ENCODE data around the gene IFIT3.
"Not testable (repeated sequence)": the region's sequence is repeated elsewhere in the genome, so short reads cannot be mapped to it uniquely, and the experiment has no call there.

Gene IFIT3

GRCh38 chr10:89336241-89336640, 8.4 kb downstream of the IFIT3 start:
- no peak for DNase-seq

GRCh38 chr10:89337484-89337883, 9.7 kb downstream of the IFIT3 start:
- DNase-seq, result no peak

GRCh38 chr10:89338713-89339112, 10.9 kb downstream of the IFIT3 start:
- DNase-seq, result no peak

- no peak for DNase-seq
These were observed 12.1 kb downstream of the IFIT3 start for GRCh38 chr10:89339875-89340274.

GRCh38 chr10:89341649-89342048, 13.9 kb downstream of the IFIT3 start:
- DNase-seq, result no peak

GRCh38 chr10:89342206-89342958, 14.6 kb downstream of the IFIT3 start:
- no peak for DNase-seq

GRCh38 chr10:89343089-89343767, 15.4 kb downstream of the IFIT3 start:
- no peak for DNase-seq

GRCh38 chr10:89344156-89344555, 16.4 kb downstream of the IFIT3 start:
- DNase-seq, result no peak

- no peak for DNase-seq
These were observed 17.7 kb downstream of the IFIT3 start for GRCh38 chr10:89345367-89346000.

- peak in 1 of 2 experiments; percentile 17 for DNase-seq
These were observed 18.8 kb downstream of the IFIT3 start for GRCh38 chr10:89346405-89347254.

- DNase-seq, result no peak
These were observed 20.1 kb downstream of the IFIT3 start for GRCh38 chr10:89347701-89348457.

- no peak for DNase-seq
These were observed 20.7 kb downstream of the IFIT3 start for GRCh38 chr10:89348481-89348880.

GRCh38 chr10:89348975-89349374, 21.2 kb downstream of the IFIT3 start:
- DNase-seq, result no peak

GRCh38 chr10:89350631-89351315, 23.0 kb downstream of the IFIT3 start:
- not testable (repeated sequence) for DNase-seq

GRCh38 chr10:89351412-89351779, 23.6 kb downstream of the IFIT3 start:
- DNase-seq, result no peak

- DNase-seq, result no peak
These were observed 24.2 kb downstream of the IFIT3 start for GRCh38 chr10:89351780-89352597.

GRCh38 chr10:89352802-89353201, 25.0 kb downstream of the IFIT3 start:
- no peak for DNase-seq

- DNase-seq, result no peak
These were observed 27.7 kb downstream of the IFIT3 start for GRCh38 chr10:89355394-89355931.

- DNase-seq, result no peak
These were observed 29.3 kb downstream of the IFIT3 start for GRCh38 chr10:89357096-89357495.

- no peak for DNase-seq
These were observed 30.2 kb downstream of the IFIT3 start for GRCh38 chr10:89357975-89358374.

- DNase-seq, result no peak
These were observed 32.4 kb downstream of the IFIT3 start for GRCh38 chr10:89360157-89360556.

Measured in Kasumi-1 (cell line).